Peyer's patch (tissue), 4 donors: ENCODE data around the gene TYW1B. TPM values are rescaled to one million over a fixed set of nuclear protein-coding genes. Genes with fewer than 3 reads are reported as not detected.
"Not testable (repeated sequence)": the region's sequence is repeated elsewhere in the genome, so short reads cannot be mapped to it uniquely, and the experiment has no call there.

Experiments
- DNase-seq, 3 donors: peaks; one replicate each; pipeline ENCODE4 v3.0.0-alpha.2; 2017 to 2019
- H3K27ac ChIP-seq, 4 donors: fragments of 200-600 bp; sonication (generic); one replicate each; pipeline ENCODE4 v1.5.1; 2016 to 2019
- H3K27me3 ChIP-seq, 2 donors: fragments of 200-600 bp; sonication (generic); one replicate each; pipeline ENCODE4 v1.5.1; 2019
- H3K36me3 ChIP-seq, 3 donors: fragments of 200-600 bp; sonication (generic); one replicate each; pipeline ENCODE4 v1.5.1; 2016 to 2019
- H3K4me1 ChIP-seq, 4 donors: fragments of 200-600 bp; sonication (generic); one replicate each; pipeline ENCODE4 v1.5.1; 2016 to 2019
- H3K4me3 ChIP-seq, 4 donors: fragments of 200-600 bp; sonication (generic); 1 replicate in 3 of 4; 2 replicates in 1 of 4; pipeline ENCODE4 v1.5.1; 2016 to 2019; ENCODE audit warnings: mild to moderate bottlenecking in 1 of 4
- H3K9me3 ChIP-seq, 4 donors: fragments of 200-600 bp; sonication (generic); one replicate each; pipeline ENCODE4 v1.5.1; 2016 to 2019; ENCODE audit warnings: mild to moderate bottlenecking in 1 of 4
- POLR2A ChIP-seq, 2 donors: fragments of 450-650 bp; IDR thresholded peaks; one replicate each; pipeline ENCODE4 v1.5.1; 2017; ENCODE audit warnings: antibody characterized with exemption in 2 of 2, mild to moderate bottlenecking in 2 of 2, moderate library complexity in 2 of 2
- total RNA-seq, 4 donors: library from RNA; depleted of rRNA; stranded (reverse); fragments of >200 nt; gene quantifications; one replicate each; pipeline ENCODE4 v1.1.0, GENCODE V29; 2016
- TF ChIP-seq, protein P1 (sequence below), 6 experiments: fragments of 450-650 bp in 4 of 6; fragments of 200-600 bp in 2 of 6; sonication (generic) in 1 of 6; IDR thresholded peaks; one replicate each; pipeline ENCODE4 v1.5.1; 2017 to 2019; ENCODE audit warnings: antibody characterized with exemption in 6 of 6, mild to moderate bottlenecking in 3 of 6, moderate library complexity in 1 of 6

The TYW1B gene
- total RNA-seq, 4 donors from 2014 or later: 4.9 to 50.3 (median 9.7) TPM

DNA sequence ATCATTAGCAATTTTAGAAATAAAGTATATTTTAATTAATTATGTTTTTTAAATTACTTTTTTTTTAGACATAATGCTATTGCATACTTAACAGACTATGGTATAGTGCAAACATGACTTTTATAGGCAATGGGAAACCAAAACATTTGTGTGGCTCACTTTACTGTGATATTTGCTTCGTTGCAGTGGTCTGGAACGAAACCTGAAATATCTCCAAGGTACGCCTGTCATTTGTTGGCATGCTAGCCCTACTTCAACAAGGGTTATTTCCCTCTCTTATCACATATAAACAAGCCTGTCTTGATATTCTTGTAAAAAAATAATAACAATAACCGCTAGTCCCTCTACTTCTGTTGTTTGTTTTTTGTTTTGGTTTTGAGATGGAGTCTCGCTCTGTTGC is 74.2 kb downstream of the TYW1B start:
- H3K9me3 ChIP-seq: peaks cover 0 to 5% (median 0%) of the 10 kb centered on the region in 4 donors
- H3K36me3 ChIP-seq: no peaks in the 10 kb centered on the region
- no peak for DNase-seq
- H3K4me3 ChIP-seq: no peak overlapping the region
- H3K27me3 ChIP-seq: no peaks in the 10 kb centered on the region
- TF ChIP-seq POLR2A (IDR thresholded peaks at IDR 0.05): no peak
- TF ChIP-seq, protein P1, sequence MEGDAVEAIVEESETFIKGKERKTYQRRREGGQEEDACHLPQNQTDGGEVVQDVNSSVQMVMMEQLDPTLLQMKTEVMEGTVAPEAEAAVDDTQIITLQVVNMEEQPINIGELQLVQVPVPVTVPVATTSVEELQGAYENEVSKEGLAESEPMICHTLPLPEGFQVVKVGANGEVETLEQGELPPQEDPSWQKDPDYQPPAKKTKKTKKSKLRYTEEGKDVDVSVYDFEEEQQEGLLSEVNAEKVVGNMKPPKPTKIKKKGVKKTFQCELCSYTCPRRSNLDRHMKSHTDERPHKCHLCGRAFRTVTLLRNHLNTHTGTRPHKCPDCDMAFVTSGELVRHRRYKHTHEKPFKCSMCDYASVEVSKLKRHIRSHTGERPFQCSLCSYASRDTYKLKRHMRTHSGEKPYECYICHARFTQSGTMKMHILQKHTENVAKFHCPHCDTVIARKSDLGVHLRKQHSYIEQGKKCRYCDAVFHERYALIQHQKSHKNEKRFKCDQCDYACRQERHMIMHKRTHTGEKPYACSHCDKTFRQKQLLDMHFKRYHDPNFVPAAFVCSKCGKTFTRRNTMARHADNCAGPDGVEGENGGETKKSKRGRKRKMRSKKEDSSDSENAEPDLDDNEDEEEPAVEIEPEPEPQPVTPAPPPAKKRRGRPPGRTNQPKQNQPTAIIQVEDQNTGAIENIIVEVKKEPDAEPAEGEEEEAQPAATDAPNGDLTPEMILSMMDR (IDR thresholded peaks at IDR 0.05): no peak
- no peaks in the 10 kb centered on the region for H3K4me1 ChIP-seq
- no peak overlapping the region for H3K27ac ChIP-seq

DNA sequence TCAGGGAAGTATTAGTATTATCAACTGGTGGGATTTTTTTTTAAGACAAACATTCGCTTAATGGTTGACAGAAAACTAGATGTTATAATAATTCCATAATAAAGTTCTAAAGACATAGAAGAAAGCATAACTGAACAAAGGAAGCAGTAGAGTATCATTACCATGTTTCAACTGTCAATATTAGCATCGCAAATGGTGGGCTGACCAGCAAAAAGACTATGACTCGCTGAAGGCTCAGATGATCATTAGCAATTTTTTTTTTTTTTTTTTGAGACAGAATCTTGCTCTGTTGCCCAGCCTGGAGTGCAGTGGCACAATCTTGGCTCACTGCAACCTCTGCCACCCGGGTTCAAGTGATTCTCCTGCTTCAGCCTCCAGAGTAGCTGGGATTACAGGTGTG is 74.8 kb downstream of the TYW1B start:
- not testable (repeated sequence) for H3K27me3 ChIP-seq, H3K36me3 ChIP-seq, H3K4me1 ChIP-seq, H3K4me3 ChIP-seq, H3K27ac ChIP-seq, DNase-seq, H3K9me3 ChIP-seq

DNA sequence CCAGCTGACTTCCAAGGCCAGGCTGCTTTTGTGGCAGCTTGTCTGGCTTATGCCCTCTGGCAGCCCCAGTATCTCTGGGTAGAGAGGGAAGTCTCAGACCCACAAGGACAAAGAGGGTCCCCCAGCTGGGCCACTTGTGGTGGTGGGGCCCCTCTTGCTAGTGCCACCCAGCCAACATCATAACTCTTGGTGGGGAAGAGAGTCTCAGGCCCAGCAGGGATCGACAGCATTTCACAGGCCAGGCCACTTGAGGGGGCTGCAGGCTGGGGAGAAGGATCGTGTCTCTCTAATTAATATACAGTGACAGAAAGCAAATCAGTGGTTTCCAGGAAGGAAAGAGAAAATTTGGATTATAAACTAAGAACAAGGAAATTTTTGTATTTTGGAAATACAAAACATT is 76.0 kb downstream of the TYW1B start:
- Histone ChIP-seq H3K27me3 (no peaks in the 10 kb centered on the region), H3K4me1 (no peaks in the 10 kb centered on the region), H3K4me3 (no peak overlapping the region), H3K27ac (no peak overlapping the region), H3K9me3 (no peaks in the 10 kb centered on the region), H3K36me3 (no peaks in the 10 kb centered on the region)
- TF ChIP-seq, protein P1 (IDR thresholded peaks at IDR 0.05): no peak
- no peak for TF ChIP-seq POLR2A (IDR thresholded peaks at IDR 0.05)
- DNase-seq: no peak

DNA sequence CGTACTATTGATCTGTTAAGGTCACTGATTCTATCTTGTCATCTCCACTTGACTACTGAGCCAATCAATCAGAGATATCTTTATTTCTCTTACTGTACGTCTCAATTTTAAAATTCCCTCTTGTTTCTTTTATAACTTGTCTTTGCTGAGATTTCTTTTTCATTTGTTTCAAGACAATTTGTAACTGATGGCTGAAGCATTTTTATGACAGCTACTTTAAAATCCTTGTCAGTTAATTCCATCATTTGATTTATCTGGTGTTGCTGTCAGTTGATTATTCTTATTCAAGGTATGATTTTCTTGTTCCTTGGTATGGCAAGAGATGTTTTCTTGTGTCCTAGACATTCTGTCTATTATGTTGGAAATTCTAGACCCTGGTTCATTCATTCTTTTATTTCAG is 76.6 kb downstream of the TYW1B start:
- Histone ChIP-seq H3K36me3 (no peaks in the 10 kb centered on the region), H3K27me3 (no peaks in the 10 kb centered on the region), H3K9me3 (no peaks in the 10 kb centered on the region), H3K27ac (no peak overlapping the region), H3K4me3 (no peak overlapping the region), H3K4me1 (no peaks in the 10 kb centered on the region)
- DNase-seq: no peak
- TF ChIP-seq, protein P1 (IDR thresholded peaks at IDR 0.05): no peak
- no peak for TF ChIP-seq POLR2A (IDR thresholded peaks at IDR 0.05)

DNA sequence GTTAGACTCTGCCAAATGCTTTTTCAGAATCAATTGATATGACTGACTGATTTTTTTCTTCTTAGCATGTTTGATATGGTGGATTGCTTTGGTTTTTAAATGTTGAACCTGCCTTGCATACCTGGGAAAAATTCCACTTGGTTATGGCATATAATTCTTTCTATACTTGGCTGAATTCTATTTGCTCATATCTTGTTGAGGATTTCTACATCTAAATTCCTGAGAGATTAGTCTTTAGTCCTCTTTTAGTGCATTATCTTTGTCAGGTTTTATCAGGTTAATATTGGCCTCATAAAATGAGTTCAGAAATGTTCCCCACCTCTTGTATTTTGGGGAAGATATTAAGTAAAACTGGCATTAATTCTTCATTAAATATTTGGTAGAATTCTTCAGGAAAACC is 79.4 kb downstream of the TYW1B start:
- not testable (repeated sequence) for H3K27me3 ChIP-seq, H3K4me1 ChIP-seq, H3K36me3 ChIP-seq, H3K4me3 ChIP-seq, H3K27ac ChIP-seq, H3K9me3 ChIP-seq, DNase-seq

DNA sequence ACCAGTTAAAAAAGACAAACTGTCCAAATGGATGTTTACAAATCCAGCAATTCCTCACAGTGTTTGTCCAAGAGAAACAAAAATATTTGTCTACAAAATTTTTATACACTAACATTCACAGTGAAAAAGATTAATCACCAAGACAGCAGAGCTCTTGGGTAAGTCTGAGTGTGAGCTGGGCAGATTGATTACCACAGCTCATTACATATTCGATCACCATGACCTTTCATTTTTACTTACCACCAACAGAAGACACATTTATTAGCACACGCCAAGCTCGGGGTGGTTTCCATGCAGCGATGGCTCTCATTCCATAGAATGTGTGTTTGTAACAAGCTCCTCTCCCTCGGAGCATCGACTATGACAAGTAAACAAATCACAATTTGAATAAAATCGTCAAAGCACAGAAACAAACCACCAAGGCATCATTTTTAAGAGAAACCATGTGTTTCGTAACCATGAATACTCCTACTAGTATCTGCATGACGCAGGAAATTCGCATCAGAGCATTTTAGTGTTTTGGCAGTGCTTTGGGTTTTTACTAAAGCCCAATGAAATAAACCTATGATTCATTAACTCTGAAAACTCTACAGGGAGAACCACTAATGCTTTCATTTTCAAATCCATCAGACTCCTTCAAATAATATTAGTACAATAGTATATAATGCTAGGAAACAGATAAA is 83.6 kb downstream of the TYW1B start:
- not testable (repeated sequence) for DNase-seq

DNA sequence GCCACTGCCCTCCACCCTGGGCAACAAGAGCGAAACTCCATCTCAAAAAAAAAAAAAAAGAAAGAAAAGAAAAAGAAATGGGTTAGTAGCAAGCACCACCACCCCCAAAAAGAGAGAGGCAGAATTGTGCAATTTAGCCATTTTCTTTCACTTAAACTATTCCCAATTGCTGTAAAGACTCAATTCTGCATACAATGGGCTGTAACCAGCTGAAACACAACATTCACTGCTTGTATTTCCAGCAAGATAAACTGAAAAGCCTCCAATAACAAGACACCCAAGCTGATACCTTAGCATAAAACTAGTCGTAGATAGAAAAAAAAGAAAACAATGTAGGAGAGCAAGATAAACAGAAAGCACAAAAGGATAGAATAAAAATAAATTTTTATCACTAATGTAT is 84.2 kb downstream of the TYW1B start:
- H3K36me3 ChIP-seq, H3K9me3 ChIP-seq, H3K4me3 ChIP-seq, DNase-seq, H3K27me3 ChIP-seq, H3K27ac ChIP-seq, H3K4me1 ChIP-seq: not testable (repeated sequence)

More for the DNA sequence above, 83.6 kb downstream of the TYW1B start:
- H3K4me3 ChIP-seq, H3K27me3 ChIP-seq, H3K9me3 ChIP-seq, H3K4me1 ChIP-seq, H3K36me3 ChIP-seq: not testable (repeated sequence)
- peak overlapping the region in 1 of 4 donors; percentile 39 for H3K27ac ChIP-seq

DNA sequence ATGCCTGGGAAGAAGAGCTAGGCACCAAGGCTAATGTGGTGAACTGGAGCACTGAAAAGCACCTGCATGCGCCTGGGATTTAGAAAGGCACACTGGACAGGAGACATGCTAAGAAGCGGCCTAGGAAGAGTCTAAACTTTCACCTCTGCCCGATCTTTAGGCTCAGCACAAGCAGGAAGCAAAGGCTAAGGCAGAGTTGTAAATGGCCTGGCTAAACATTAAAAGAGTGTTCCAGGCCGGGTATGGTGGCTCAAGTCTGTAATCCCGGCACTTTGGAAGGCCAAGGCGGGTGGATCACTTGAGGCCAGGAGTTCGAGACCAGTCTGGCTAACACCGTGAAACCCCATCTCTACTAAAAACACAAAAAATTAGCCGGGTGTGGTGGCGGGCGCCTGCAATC is 88.3 kb downstream of the TYW1B start:
- not testable (repeated sequence) for H3K27me3 ChIP-seq, H3K4me1 ChIP-seq, H3K27ac ChIP-seq, H3K9me3 ChIP-seq, DNase-seq, H3K4me3 ChIP-seq, H3K36me3 ChIP-seq

DNA sequence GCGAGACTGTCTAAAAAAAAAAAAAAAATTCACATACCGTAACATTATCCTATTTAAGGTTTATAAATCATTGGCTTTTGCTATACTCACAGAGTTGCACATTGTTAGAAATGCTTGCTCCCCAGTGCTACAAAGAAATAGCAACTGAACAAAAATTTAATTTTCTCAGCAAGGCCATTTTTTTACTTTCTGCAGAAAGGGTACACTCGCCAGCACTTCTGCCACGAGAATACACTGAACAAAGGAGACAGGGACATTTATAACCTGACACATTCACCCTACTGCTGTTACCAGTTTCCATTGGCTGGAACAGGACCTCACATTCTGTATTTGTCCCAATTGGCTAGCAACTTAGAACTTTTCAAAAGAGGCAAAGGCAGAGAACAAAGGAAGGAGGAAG is 92.1 kb downstream of the TYW1B start:
- H3K27me3 ChIP-seq, H3K4me1 ChIP-seq, H3K4me3 ChIP-seq, H3K27ac ChIP-seq, H3K36me3 ChIP-seq, DNase-seq, H3K9me3 ChIP-seq: not testable (repeated sequence)

DNA sequence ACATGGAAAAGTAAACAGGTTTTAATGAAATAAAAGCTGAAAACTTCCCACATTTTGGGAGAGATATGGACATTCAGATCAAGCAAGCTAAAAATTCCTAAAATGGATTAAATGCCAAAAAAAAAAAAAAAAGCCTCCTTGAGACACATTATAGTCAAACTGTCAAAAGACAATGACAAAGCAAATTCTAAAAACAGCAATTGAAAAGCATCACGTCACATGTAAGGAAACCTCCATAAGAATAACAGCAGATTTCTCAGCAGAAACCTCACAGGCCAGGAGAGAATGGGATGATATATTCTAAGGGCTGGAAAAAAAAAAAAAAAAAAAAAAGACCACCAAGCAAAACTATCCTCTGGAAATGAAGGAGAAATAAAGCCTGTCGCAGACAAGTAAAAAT is 97.2 kb downstream of the TYW1B start:
- H3K4me3 ChIP-seq, H3K4me1 ChIP-seq, DNase-seq, H3K36me3 ChIP-seq, H3K9me3 ChIP-seq, H3K27ac ChIP-seq, H3K27me3 ChIP-seq: not testable (repeated sequence)

DNA sequence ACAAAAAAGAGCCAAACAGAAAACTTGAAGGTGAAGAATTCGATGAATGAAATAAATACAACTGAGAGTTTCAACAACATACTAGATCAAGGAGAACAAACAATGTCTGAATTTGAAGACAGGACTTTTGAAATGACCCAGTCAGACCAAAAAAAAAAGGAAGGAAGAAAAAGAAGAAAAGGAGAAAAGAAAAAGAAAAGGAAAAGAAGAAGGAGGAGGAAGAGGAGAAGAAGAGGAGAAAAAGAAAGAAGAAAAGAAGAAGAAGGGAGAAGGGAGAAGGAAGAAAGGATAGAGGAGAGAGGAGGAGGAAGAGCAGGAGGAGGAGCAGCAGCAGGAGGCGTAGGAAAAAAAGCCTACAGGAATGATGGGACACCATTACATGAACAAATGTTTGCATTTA is 97.6 kb downstream of the TYW1B start:
- not testable (repeated sequence) for H3K27me3 ChIP-seq, H3K9me3 ChIP-seq, H3K4me3 ChIP-seq, H3K4me1 ChIP-seq, DNase-seq, H3K27ac ChIP-seq, H3K36me3 ChIP-seq

DNA sequence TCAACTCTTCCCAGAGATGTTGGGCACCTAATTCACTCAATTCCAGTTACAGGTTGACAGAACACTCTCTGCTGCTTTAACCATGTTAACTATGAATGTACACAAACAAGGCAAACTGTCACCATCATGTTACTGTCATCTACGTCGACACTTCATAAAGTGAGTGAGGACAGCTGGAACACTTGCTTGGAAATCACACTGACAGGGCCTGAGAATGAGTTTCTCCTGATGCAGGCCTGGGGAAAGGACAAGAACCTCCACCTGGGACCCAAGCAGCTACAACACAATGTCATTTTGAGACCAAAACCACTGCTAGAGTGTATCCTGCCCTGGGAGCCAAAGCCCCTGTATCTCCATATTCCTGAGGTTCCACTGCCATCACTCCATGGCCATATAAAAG is 98.9 kb downstream of the TYW1B start:
- H3K4me3 ChIP-seq: not testable (repeated sequence)

More for the DNA sequence above, 98.9 kb downstream of the TYW1B start:
- not testable (repeated sequence) for H3K36me3 ChIP-seq, H3K4me1 ChIP-seq, DNase-seq, H3K27ac ChIP-seq, H3K27me3 ChIP-seq, H3K9me3 ChIP-seq
